AG10803 (cell line): ENCODE measurements around the gene HHATL.
A peak's percentile ranks its signal among the peaks of the same experiment; 100 is the strongest.

Experiments used
- DNase-seq: peaks from one replicate; pipeline ENCODE4 v3.0.0; 2010; ENCODE audit warnings: low read depth
- H3K4me3 ChIP-seq: 2 replicates; pipeline ENCODE4 v1.5.1; 2011; ENCODE audit warnings: mild to moderate bottlenecking, low read length, control low read depth
- CTCF ChIP-seq: conservative IDR thresholded peaks from 2 replicates; pipeline ENCODE4 v1.5.1; 2011; ENCODE audit warnings: mild to moderate bottlenecking, low read length, control low read depth, inconsistent platforms

Gene HHATL

GRCh38 chr3:42690191-42690590, 12.4 kb downstream of the HHATL start:
- no peak for TF ChIP-seq CTCF
- no peak overlapping the region for H3K4me3 ChIP-seq
- DNase-seq = no peak

- DNase-seq = no peak
- H3K4me3 ChIP-seq = no peak overlapping the region
- TF ChIP-seq CTCF = no peak
These were observed 13.1 kb downstream of the HHATL start for GRCh38 chr3:42689421-42690014.

GRCh38 chr3:42688487-42689420, 13.8 kb downstream of the HHATL start:
- TF ChIP-seq CTCF = no peak
- H3K4me3 ChIP-seq = no peak overlapping the region
- DNase-seq = no peak

- no peak for TF ChIP-seq CTCF
- H3K4me3 ChIP-seq = no peak overlapping the region
- DNase-seq = no peak
These were observed 14.6 kb downstream of the HHATL start for GRCh38 chr3:42688016-42688415.

- no peak for TF ChIP-seq CTCF
- H3K4me3 ChIP-seq = no peak overlapping the region
- no peak for DNase-seq
These were observed 15.6 kb downstream of the HHATL start for GRCh38 chr3:42686832-42687650.

- DNase-seq = peak; percentile 22
- TF ChIP-seq CTCF = no peak
- H3K4me3 ChIP-seq = peak overlapping the region; percentile 29
These were observed 16.4 kb downstream of the HHATL start for GRCh38 chr3:42685891-42686820.
